Measurements from ENCODE around the gene FOSL1.
"Not testable (repeated sequence)": the region's sequence is repeated elsewhere in the genome, so short reads cannot be mapped to it uniquely, and the experiment has no call there.

Gene FOSL1

DNA sequence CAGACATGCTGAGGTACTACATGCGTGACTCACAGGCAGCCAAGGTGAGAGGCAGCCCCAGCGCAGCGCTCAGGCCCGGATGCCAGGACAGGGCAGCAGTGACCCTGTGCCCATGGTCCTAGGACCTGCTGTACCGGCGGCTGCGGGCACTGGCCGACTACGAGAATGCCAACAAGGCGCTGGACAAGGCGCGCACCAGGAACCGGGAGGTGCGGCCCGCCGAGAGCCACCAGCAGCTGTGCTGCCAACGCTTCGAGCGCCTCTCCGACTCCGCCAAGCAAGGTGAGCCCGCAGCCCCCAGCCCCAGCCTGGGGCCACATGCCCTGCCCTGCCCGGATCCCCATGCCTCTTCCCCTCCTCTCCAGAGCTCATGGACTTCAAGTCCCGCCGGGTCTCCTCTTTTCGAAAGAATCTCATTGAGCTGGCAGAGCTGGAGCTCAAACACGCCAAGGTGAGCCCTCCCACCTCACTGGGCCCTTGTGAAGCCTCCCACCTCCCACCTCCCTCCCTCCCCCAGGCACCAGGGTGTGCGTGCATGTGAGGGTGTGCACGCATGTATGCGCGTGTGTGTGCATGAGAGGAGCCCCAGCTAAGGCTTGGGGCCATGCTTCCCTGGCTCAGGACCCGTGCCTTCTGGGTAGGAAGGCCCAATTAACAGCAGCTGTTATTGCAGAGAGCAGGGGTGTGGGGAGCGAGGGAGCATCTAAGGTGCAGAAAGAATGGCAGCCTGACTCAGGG, 47.5 kb downstream of the FOSL1 start:
- DNase-seq (ENCODE audit: low read depth), result no peak

DNA sequence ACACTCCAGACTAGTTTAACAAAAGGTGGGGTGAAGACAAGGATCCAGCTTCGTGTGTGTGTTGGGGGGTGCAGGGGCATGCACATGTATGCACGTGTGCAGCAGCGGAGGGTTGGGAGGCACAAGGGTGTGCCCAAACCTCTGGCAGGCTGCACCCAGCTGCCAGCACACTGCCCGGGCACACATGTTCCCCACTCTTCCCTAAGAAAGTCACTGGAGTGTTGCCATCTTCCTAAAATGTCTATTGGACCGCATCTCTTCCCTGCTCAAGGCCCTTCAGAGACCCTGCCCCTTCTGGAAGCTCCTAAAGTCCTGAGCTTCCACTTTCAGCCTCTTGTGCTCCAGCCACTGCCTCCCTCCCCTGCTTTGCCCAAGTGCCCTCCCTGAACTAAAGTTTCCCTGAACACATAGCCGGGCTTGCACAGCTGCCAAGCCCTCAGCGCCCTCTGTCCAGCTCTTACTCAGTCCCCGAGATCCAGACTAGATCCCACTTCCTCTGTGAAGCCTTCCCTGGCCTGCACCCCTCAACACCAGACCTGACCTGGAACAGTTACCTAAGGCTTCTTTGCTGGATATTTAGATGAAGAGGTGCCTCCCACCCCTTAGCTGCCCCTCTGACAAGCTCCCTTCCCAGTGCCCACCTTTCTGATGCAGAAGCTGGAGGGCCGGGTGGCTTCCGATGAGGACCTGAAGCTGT, 48.2 kb downstream of the FOSL1 start:
- DNase-seq (ENCODE audit: low read depth), result no peak

DNA sequence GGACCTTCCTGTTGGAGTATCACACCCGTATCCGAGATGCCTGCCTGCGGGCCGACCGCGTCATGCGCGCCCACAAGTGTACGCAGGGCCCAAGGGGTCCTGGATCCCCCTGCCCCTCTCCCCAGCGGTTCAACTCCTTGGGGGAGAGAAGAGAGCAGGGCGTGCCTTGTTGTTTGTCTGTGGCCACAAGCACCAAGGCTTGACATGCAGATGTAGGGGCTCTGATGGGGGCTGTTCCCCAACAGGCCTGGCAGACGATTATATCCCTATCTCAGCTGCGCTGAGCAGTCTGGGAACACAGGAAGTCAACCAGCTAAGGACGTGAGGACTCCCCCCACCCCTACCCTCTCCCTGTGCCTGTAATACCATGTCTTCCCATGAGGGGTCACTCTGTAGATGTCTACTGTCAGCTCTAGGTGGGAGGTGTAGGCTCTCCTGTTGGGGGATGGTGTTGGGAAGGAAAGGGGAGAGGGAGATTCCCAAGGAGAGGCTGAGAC, 49.1 kb downstream of the FOSL1 start:
- no peak for DNase-seq (ENCODE audit: low read depth)

DNA sequence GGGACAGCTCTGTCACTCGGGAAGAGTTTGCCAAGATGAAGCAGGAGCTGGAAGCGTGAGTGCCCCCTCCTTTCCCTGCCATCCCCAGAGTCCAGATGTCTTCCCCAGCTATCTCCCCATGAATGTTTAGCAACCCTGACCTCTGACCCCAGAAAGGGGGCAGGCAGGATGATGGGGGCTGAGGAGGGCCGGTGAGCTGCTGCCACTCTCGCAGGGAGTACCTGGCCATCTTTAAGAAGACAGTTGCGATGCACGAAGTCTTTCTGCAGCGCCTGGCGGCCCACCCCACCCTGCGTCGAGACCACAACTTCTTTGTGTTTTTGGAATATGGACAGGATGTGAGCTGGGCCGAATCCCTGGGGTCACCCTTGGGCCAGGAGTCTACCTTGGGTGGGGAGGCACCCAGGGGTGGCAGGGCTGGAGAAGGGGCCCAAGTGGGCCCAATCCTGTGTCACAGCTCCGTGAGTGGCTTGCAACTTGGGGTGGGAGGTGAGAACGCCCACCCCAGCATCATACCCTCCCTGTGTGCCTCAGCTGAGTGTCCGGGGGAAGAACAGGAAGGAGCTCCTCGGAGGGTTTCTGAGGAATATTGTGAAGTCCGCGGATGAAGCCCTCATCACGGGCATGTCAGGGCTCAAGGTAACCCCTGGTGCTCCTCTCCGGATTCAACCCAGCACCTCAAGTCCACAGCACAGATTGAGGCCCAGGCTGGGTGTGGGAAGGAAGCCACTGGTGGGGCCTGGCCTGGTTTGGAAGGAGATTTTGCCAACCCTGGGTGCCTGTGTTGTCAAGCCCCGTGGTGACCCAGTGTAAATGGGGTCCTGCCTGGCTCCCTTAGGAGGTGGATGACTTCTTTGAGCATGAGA, 49.7 kb downstream of the FOSL1 start:
- no peak for DNase-seq (ENCODE audit: low read depth)

DNA sequence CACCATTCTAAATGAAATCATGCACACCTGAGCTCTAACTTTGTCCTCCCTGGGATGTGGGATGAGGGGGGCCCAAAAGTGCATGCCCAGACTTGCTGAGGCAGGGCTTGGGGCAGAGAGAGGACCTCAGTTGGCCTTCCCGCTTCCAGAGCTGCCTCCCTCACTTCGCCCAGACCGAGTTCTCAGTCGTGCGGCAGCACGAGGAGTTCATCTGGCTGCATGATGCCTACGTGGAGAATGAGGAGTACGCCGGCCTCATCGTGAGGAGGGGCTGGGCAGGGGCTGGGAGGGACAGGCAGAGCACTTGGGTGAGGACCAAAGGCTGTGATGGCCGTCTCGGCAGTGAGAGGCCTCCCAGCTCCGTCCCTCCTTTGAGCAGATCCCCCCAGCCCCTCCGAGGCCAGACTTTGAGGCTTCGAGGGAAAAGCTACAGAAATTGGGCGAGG, 50.4 kb downstream of the FOSL1 start:
- DNase-seq (ENCODE audit: low read depth), result no peak

DNA sequence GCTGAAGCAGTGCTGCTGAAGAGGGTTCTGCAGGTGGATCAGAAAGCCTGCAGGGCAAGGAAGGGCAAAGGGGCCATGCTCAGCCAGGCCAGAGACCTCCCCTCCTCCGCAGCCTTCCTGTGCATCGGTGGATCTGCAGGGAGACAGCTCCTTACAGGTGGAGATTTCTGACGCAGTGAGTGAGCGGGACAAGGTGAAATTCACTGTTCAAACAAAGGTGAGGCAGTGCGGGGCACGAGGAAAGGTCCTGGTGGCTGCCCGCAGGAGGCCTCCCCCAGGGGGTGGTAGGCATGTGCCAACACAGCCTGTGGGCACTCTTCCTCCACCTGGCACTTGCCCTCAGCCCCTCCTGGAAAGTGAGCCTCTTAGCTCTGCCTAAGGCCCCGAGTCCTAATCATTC, 50.8 kb downstream of the FOSL1 start:
- DNase-seq (ENCODE audit: low read depth), result no peak

DNA sequence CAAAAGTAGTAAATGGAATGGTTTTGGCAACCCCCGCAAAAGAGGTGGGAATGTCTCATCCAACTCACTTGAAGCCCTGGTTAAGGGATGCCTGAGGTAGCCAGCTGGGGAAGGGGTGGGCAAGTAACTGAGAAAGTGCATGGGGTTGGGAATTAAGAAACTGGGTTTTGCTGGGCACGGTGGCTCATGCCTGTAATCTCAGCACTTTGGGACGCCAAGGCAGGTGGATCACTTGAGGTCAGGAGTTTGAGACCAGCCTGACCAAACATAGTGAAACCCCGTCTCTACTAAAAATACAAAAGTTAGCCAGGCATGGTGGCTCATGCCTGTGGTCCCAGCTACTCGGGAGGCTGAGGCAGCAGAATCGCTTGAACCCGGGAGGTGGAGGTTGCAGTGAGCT, 51.5 kb downstream of the FOSL1 start:
- DNase-seq (ENCODE audit: low read depth), result not testable (repeated sequence)

DNA sequence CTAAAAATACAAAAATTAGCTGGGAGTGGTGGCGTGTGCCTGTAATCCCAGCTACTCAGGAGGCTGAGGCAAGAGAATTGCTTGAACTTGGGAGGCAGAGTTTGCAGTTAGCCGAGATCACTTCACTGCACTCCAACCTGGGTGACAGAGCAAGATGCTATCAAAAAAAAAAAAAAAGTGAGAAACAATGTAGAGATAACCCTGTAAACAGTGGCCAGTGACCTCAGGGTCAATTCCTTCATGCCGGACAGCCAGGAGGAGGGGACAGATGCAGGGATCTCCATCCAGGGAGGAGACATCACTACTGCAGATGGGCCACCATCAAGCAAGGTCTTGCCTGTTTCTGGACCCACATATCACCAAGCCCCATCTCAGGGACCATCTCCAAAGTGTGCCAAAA, 52.4 kb downstream of the FOSL1 start:
- DNase-seq (ENCODE audit: low read depth), result no peak

DNA sequence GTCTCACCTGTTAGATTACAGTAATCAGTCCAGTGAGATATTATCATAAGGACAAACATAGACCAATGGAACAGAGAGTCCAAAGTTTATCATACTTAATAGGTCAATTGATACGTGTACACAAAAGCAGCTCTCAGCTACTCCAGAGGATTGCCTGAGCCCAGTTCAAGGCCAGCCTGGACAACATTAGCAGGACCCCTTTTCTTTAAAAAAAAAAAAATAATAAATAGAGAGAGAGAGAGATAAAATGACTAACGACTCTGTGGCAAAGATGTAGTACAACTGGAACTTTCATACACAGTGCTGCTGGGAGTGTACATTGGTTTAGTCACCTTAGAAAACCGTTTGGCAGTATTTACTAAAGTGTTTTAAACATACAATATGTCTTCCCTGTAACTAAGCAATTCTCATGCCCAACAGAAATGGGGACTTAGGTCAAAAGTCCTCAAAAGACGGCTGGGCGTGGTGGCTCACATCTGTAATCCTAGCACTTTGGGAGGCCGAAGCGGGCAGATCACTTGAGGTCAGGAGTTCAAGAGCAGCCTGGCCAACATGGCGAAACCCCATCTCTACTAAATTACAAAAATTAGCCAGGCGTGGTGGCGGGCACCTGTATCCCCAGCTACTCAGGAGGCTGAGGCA, 55.8 kb downstream of the FOSL1 start:
- DNase-seq (ENCODE audit: low read depth), result no peak

DNA sequence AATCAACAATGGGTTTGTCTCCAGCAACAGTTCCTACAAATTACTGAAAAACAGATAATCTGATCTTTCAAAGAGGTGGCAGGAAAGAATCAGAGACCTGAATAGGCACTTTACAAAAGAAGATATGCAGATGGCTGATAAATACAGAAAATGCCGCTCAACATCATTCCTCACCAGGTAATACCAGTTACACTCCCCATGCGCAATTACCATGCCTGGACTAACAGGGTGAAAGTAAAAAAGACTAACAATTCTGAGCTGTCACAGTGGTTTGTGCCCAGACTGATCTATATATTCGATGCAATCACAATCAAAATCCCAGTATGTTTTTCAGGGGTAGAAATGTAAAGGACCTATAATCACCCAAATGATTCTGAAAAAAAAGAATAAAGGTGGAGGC, 56.4 kb downstream of the FOSL1 start:
- DNase-seq (ENCODE audit: low read depth), result no peak

DNA sequence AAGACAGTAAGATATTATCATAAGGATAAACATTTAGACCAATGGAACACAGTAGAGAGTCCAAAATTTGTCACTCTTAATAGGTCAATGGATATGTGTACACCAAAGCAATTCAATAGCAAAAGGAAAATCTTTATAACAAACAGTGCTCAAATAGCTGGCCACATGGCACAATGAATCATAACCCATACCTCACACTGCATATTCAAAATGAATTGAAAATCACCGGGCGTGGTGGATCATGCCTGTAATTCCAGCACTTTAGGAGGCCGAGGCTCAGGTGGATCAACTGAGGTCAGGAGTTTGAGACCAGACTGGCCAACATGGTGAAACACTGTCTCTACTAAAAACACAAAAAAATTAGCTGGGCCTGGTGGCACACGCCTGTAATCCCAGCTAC, 58.0 kb downstream of the FOSL1 start:
- DNase-seq (ENCODE audit: low read depth), result no peak
